SK-N-SH (cell line): Measurements from ENCODE around the gene COLEC11. TPM values are rescaled to one million over a fixed set of nuclear protein-coding genes. Genes with fewer than 3 reads are reported as not detected.

Experiments
- CTCF ChIA-PET: fragments of 300-600, 350-600 bp; formaldehyde crosslinking; extraction: SDS; loops from one replicate; lab custom pipeline; 2021; lab: Yijun Ruan, JAX
- POLR2A ChIA-PET: fragments of 350-600 bp; sonication (Branson Sonifier 250); formaldehyde crosslinking; extraction: SDS; loops from one replicate; lab custom pipeline; 2020; ENCODE audit warnings: antibody characterized with exemption, inconsistent platforms; lab: Yijun Ruan, JAX
- DNase-seq: peaks from one replicate; pipeline ENCODE4 v3.0.0; 2012
- H2AFZ ChIP-seq: fragments of 200-600 bp; sonication (generic); 2 replicates; pipeline ENCODE4 v1.8.1; 2016; ENCODE audit warnings: antibody characterized with exemption, mild to moderate bottlenecking, low read depth
- H3F3A ChIP-seq: fragments of 200-600 bp; sonication (generic); replicated peaks from 2 replicates; pipeline ENCODE3; 2016; ENCODE audit warnings: antibody characterized with exemption, mild to moderate bottlenecking; ENCODE audit not compliant: insufficient read depth
- H3K27ac ChIP-seq, 2 experiments: fragments of 200-500 bp in 1 of 2; fragments of 200-600 bp in 1 of 2; sonication (Bioruptor generic) in 1 of 2; sonication (generic), shearing (Covaris generic) in 1 of 2; 2 replicates each; pipeline versions ENCODE4 v1.5.1 to v1.6.1; 2014 to 2016; ENCODE audit warnings: low read depth in 2 of 2, inconsistent platforms in 1 of 2, low read length in 1 of 2, mild to moderate bottlenecking in 1 of 2, mixed read lengths in 1 of 2
- H3K27me3 ChIP-seq: fragments of 200-600 bp; sonication (generic), shearing (Covaris generic); 2 replicates; pipeline ENCODE4 v1.6.1; 2016; ENCODE audit warnings: mixed run types; ENCODE audit not compliant: insufficient read depth
- H3K36me3 ChIP-seq, 2 experiments: fragments of 200-500 bp in 1 of 2; fragments of 200-600 bp in 1 of 2; sonication (Bioruptor generic) in 1 of 2; sonication (generic) in 1 of 2; replicated peaks in 1 of 2; 2 replicates each; pipeline versions ENCODE3 to v1.5.1; 2014 to 2016; ENCODE audit warnings: low read length in 1 of 2, mild to moderate bottlenecking in 1 of 2; ENCODE audit not compliant: insufficient read depth in 2 of 2, control insufficient read depth in 1 of 2
- H3K4me1 ChIP-seq, 2 experiments: fragments of 200-500 bp in 1 of 2; fragments of 200-600 bp in 1 of 2; sonication (Bioruptor generic) in 1 of 2; sonication (generic), shearing (Covaris generic) in 1 of 2; 2 replicates each; pipeline versions ENCODE4 v1.5.1 to v1.6.1; 2014 to 2016; ENCODE audit warnings: low read depth in 1 of 2, low read length in 1 of 2, mixed run types in 1 of 2; ENCODE audit not compliant: insufficient read depth in 2 of 2, control insufficient read depth in 1 of 2
- H3K4me2 ChIP-seq: fragments of 200-600 bp; sonication (generic), shearing (Covaris generic); 2 replicates; pipeline ENCODE4 v1.6.1; 2017; ENCODE audit warnings: mixed run types
- H3K4me3 ChIP-seq, 2 experiments: fragments of 200-500 bp in 1 of 2; fragments of 200-600 bp in 1 of 2; sonication (Bioruptor generic) in 1 of 2; sonication (generic), shearing (Covaris generic) in 1 of 2; 2 replicates each; pipeline versions ENCODE4 v1.5.1 to v1.8.1; 2014 to 2016; ENCODE audit warnings: low read depth in 2 of 2, inconsistent platforms in 1 of 2, low read length in 1 of 2, mild to moderate bottlenecking in 1 of 2, mixed read lengths in 1 of 2, moderate library complexity in 1 of 2
- H3K79me2 ChIP-seq: fragments of 200-600 bp; sonication (generic); 2 replicates; pipeline ENCODE4 v1.8.1; 2017; ENCODE audit warnings: mild to moderate bottlenecking; ENCODE audit not compliant: insufficient read depth
- H3K9ac ChIP-seq: fragments of 200-600 bp; sonication (generic); 2 replicates; pipeline ENCODE4 v1.6.1; 2017; ENCODE audit warnings: mixed run types
- H3K9me2 ChIP-seq: fragments of 200-600 bp; sonication (generic); 2 replicates; pipeline ENCODE4 v1.6.1; 2017; ENCODE audit warnings: mixed run types
- H3K9me3 ChIP-seq: fragments of 200-600 bp; sonication (generic); 2 replicates; pipeline ENCODE4 v1.6.1; 2017; ENCODE audit warnings: mixed run types, mild to moderate bottlenecking, moderate library complexity
- H4K20me1 ChIP-seq: fragments of 200-600 bp; sonication (generic); 2 replicates; pipeline ENCODE4 v1.6.1; 2017; ENCODE audit warnings: mild to moderate bottlenecking, mixed run types; ENCODE audit not compliant: insufficient read depth
- CTCF ChIP-seq: fragments of 200-600 bp; sonication (generic); IDR thresholded peaks from 2 replicates; pipeline ENCODE4 v1.6.1; 2017; ENCODE audit warnings: antibody characterized with exemption, mild to moderate bottlenecking, moderate library complexity
- EZH2phosphoT487 ChIP-seq: fragments of 200-600 bp; sonication (generic); IDR thresholded peaks from 2 replicates; pipeline ENCODE4 v1.6.1; 2017; ENCODE audit warnings: low read depth, mixed run types, mild to moderate bottlenecking, antibody characterized with exemption, moderate library complexity, borderline replicate concordance
- FOSL2 ChIP-seq: IDR thresholded peaks from 2 replicates; pipeline ENCODE4 v1.4.0; 2012; ENCODE audit warnings: low read depth, mild to moderate bottlenecking, moderate library complexity, borderline replicate concordance
- GABPA ChIP-seq: IDR thresholded peaks from 2 replicates; pipeline ENCODE4 v1.4.0; 2012; ENCODE audit warnings: low read depth, mild to moderate bottlenecking
- IRF3 ChIP-seq: fragments of 150-350 bp; IDR thresholded peaks from 2 replicates; pipeline ENCODE4 v1.6.1; 2016; ENCODE audit warnings: mild to moderate bottlenecking, low read depth, low read length
- MAX ChIP-seq: IDR thresholded peaks from 2 replicates; pipeline ENCODE4 v1.4.0; 2012; ENCODE audit warnings: low read depth
- MEF2A ChIP-seq: IDR thresholded peaks from 2 replicates; pipeline ENCODE4 v1.4.0; 2012; ENCODE audit warnings: low read depth, borderline replicate concordance
- MXI1 ChIP-seq: IDR thresholded peaks from 2 replicates; pipeline ENCODE4 v1.6.1; 2012; ENCODE audit warnings: mild to moderate bottlenecking, low read depth, low read length, improper control_type of control experiment
- NFIC ChIP-seq: IDR thresholded peaks from 2 replicates; pipeline ENCODE4 v1.4.0; 2012; ENCODE audit warnings: borderline replicate concordance
- PBX3 ChIP-seq: IDR thresholded peaks from 2 replicates; pipeline ENCODE4; 2012
- RAD21 ChIP-seq: IDR thresholded peaks from 2 replicates; pipeline ENCODE4 v1.6.1; 2012; ENCODE audit warnings: mild to moderate bottlenecking, low read length
- RCOR1 ChIP-seq: fragments of 150-350 bp; IDR thresholded peaks from 2 replicates; pipeline ENCODE4 v1.6.1; 2017; ENCODE audit warnings: antibody characterized with exemption, low read length
- REST ChIP-seq: IDR thresholded peaks from 2 replicates; pipeline ENCODE4 v1.6.1; 2012; ENCODE audit warnings: mild to moderate bottlenecking, low read depth, low read length, moderate library complexity
- RFX5 ChIP-seq: IDR thresholded peaks from 2 replicates; pipeline ENCODE4 v1.6.1; 2012; ENCODE audit warnings: mild to moderate bottlenecking, improper control_type of control experiment, low read length
- RXRA ChIP-seq: IDR thresholded peaks from 2 replicates; pipeline ENCODE4 v1.4.0; 2012; ENCODE audit warnings: low read depth, mild to moderate bottlenecking, borderline replicate concordance
- SIN3A ChIP-seq: IDR thresholded peaks from 2 replicates; pipeline ENCODE4 v1.6.1; 2012; ENCODE audit warnings: low read depth, mild to moderate bottlenecking, low read length, moderate library complexity, borderline replicate concordance
- SMC3 ChIP-seq: IDR thresholded peaks from 2 replicates; pipeline ENCODE4 v1.6.1; 2012; ENCODE audit warnings: low read depth, low read length, improper control_type of control experiment
- TCF12 ChIP-seq: IDR thresholded peaks from 2 replicates; pipeline ENCODE4 v1.4.0; 2012
- USF2 ChIP-seq: fragments of 150-350 bp; IDR thresholded peaks from 2 replicates; pipeline ENCODE4 v1.6.1; 2017; ENCODE audit warnings: antibody characterized with exemption, low read length, low read depth, borderline replicate concordance
- ZBTB33 ChIP-seq: IDR thresholded peaks from 2 replicates; pipeline ENCODE4 v1.4.0; 2012; ENCODE audit warnings: low read depth, borderline replicate concordance
- WGBS: methylation state at CpG from one replicate; pipeline ENCODE4 v1.1.6; 2017; ENCODE audit warnings: low lambda C conversion rate; 5-methylcytosine and 5-hydroxymethylcytosine counted together
- polyA plus RNA-seq, 3 experiments: library from polyadenylated mRNA; depleted of rRNA; stranded (reverse); fragments of >200 nt; gene quantifications; 2 replicates each; pipeline ENCODE4 v1.2.3, GENCODE V29; 2012

COLEC11 gene
- polyA plus RNA-seq, 1 of the 3 experiments (the other 2 are of a cell fraction) = 8.7 TPM

GRCh38 chr2:3628800-3629199 is 33.9 kb downstream of the COLEC11 start:
- POLR2A ChIA-PET = no interaction called here
- H3F3A ChIP-seq = no peaks in the 10 kb centered on the region

More at GRCh38 chr2:3628800-3629199, 33.9 kb downstream of the COLEC11 start:
- TF ChIP-seq RCOR1 = no peak
- TF ChIP-seq REST = no peak
- no peak for TF ChIP-seq PBX3
- no peak for TF ChIP-seq EZH2phosphoT487
- TF ChIP-seq FOSL2 = no peak
- no peak for TF ChIP-seq RAD21
- TF ChIP-seq CTCF = no peak
- TF ChIP-seq ZBTB33 = no peak
- TF ChIP-seq TCF12 = no peak
- TF ChIP-seq MXI1 = no peak
- no peak for TF ChIP-seq GABPA
- no peak for TF ChIP-seq MEF2A
- no peak for TF ChIP-seq NFIC
- no peak for TF ChIP-seq IRF3
- TF ChIP-seq USF2 = no peak
- no peak for TF ChIP-seq SIN3A
- TF ChIP-seq SMC3 = no peak
- TF ChIP-seq RFX5 = no peak
- no peak for TF ChIP-seq RXRA
- no peak for TF ChIP-seq MAX
- H3K9me3 ChIP-seq = no peaks in the 10 kb centered on the region
- no peaks in the 10 kb centered on the region for H3K36me3 ChIP-seq
- DNase-seq = no peak
- no peaks in the 10 kb centered on the region for H3K9me2 ChIP-seq
- peaks cover 0 to 14% of the 10 kb centered on the region in 2 experiments; a peak in 1 of 4 replicates for H3K4me1 ChIP-seq
- H3K27me3 ChIP-seq = no peaks in the 10 kb centered on the region
- H4K20me1 ChIP-seq = no peaks in the 10 kb centered on the region
- CTCF ChIA-PET = interaction anchor here (0.6 to 1.2 kb wide), 4 partner anchors 10 to 1812 kb away, joined by 3 to 4 read pairs (median 3); no protein-coding TSS in a partner anchor
- H3K4me3 ChIP-seq = no peak overlapping the region
- 77% methylated on average over 11 of the region's 12 CpGs for WGBS
- H2AFZ ChIP-seq = no peak overlapping the region
- no peaks in the 10 kb centered on the region for H3K79me2 ChIP-seq
- no peak overlapping the region for H3K4me2 ChIP-seq
- H3K9ac ChIP-seq = no peak overlapping the region
- H3K27ac ChIP-seq = no peak overlapping the region
